Right atrium auricular region (tissue), 2 donors: Measurements from ENCODE around the gene CCNL1. TPM values are rescaled to one million over a fixed set of nuclear protein-coding genes. Genes with fewer than 3 reads are reported as not detected.

Experiments used
- DNase-seq: peaks from one replicate; pipeline ENCODE4 v3.0.0-alpha.2; 2019; ENCODE audit warnings: low spot score
- H3K27ac ChIP-seq, 2 donors: fragments of 200-600 bp; sonication (generic); 1 replicate in 1 of 2; 2 replicates in 1 of 2; pipeline ENCODE4 v1.5.1; 2016 to 2019
- H3K27me3 ChIP-seq, 2 donors: fragments of 200-600 bp; sonication (generic); one replicate each; pipeline versions ENCODE4 v1.5.1 to v1.6.0; 2017 to 2019
- H3K36me3 ChIP-seq: fragments of 200-600 bp; sonication (generic); one replicate; pipeline ENCODE4 v1.5.1; 2016
- H3K4me1 ChIP-seq, 2 donors: fragments of 200-600 bp; sonication (generic); one replicate each; pipeline versions ENCODE4 v1.5.1 to v1.6.0; 2017 to 2019
- H3K4me3 ChIP-seq, 2 donors: fragments of 200-600 bp; sonication (generic); 1 replicate in 1 of 2; 2 replicates in 1 of 2; pipeline ENCODE4 v1.5.1; 2017 to 2019; ENCODE audit warnings: mild to moderate bottlenecking in 1 of 2, moderate library complexity in 1 of 2
- H3K9me3 ChIP-seq, 2 donors: fragments of 200-600 bp; sonication (generic); one replicate each; pipeline ENCODE4 v1.5.1; 2019
- CTCF ChIP-seq, 2 donors: fragments of 200-600 bp; sonication (generic); IDR thresholded peaks; one replicate each; pipeline ENCODE4 v1.5.1; 2019; ENCODE audit warnings: antibody characterized with exemption in 2 of 2
- total RNA-seq, 2 donors: library from RNA; depleted of rRNA; stranded (reverse); fragments of >200 nt; gene quantifications; one replicate each; pipeline ENCODE4 v1.1.0, GENCODE V29; 2016

Gene CCNL1
- total RNA-seq, 2 donors from 2014 or later, result 43.8 to 44.3 TPM

GRCh38 chr3:157115069-157116006 lies 44.6 kb downstream of the CCNL1 start:
- Histone ChIP-seq H3K36me3 (no peaks in the 10 kb centered on the region), H3K4me1 (peaks cover 0 to 21% of the 10 kb centered on the region in 2 donors), H3K27me3 (no peaks in the 10 kb centered on the region), H3K27ac (peak overlapping the region; percentile 72 to 93), H3K9me3 (no peaks in the 10 kb centered on the region), H3K4me3 (no peak overlapping the region)
- no peak for TF ChIP-seq CTCF (IDR thresholded peaks at IDR 0.05)
- DNase-seq, result no peak

GRCh38 chr3:157113832-157114505 lies 46.0 kb downstream of the CCNL1 start:
- H3K9me3 ChIP-seq, result no peaks in the 10 kb centered on the region
- H3K4me1 ChIP-seq, result peaks cover 0 to 29% of the 10 kb centered on the region in 2 donors

GRCh38 chr3:157112536-157112935 lies 47.4 kb downstream of the CCNL1 start:
- Histone ChIP-seq H3K27me3 (no peaks in the 10 kb centered on the region), H3K9me3 (no peaks in the 10 kb centered on the region), H3K27ac (peak overlapping the region; percentile 78 to 93), H3K36me3 (no peaks in the 10 kb centered on the region), H3K4me3 (no peak overlapping the region), H3K4me1 (peaks cover 0 to 29% of the 10 kb centered on the region in 2 donors)
- TF ChIP-seq CTCF (IDR thresholded peaks at IDR 0.05), result no peak
- no peak for DNase-seq

More at GRCh38 chr3:157113832-157114505, 46.0 kb downstream of the CCNL1 start:
- Histone ChIP-seq H3K4me3 (no peak overlapping the region), H3K27me3 (no peaks in the 10 kb centered on the region), H3K27ac (peak overlapping the region; percentile 72 to 93), H3K36me3 (no peaks in the 10 kb centered on the region)
- no peak for DNase-seq
- TF ChIP-seq CTCF (IDR thresholded peaks at IDR 0.05), result no peak

GRCh38 chr3:157111518-157111917 lies 48.4 kb downstream of the CCNL1 start:
- no peak for DNase-seq
- H3K4me1 ChIP-seq, result peaks cover 0 to 29% of the 10 kb centered on the region in 2 donors
- H3K36me3 ChIP-seq, result no peaks in the 10 kb centered on the region
- no peak overlapping the region for H3K4me3 ChIP-seq
- H3K27me3 ChIP-seq, result no peaks in the 10 kb centered on the region
- H3K27ac ChIP-seq, result peak overlapping the region; percentile 78 to 93
- TF ChIP-seq CTCF (IDR thresholded peaks at IDR 0.05), result no peak
- H3K9me3 ChIP-seq, result no peaks in the 10 kb centered on the region

GRCh38 chr3:157110761-157111278 lies 49.1 kb downstream of the CCNL1 start:
- peak overlapping the region; percentile 78 to 93 for H3K27ac ChIP-seq
- H3K27me3 ChIP-seq, result no peaks in the 10 kb centered on the region
- no peak overlapping the region for H3K4me3 ChIP-seq
- no peak for DNase-seq
- no peak for TF ChIP-seq CTCF (IDR thresholded peaks at IDR 0.05)
- H3K9me3 ChIP-seq, result no peaks in the 10 kb centered on the region
- no peaks in the 10 kb centered on the region for H3K36me3 ChIP-seq
- peaks cover 0 to 22% of the 10 kb centered on the region in 2 donors for H3K4me1 ChIP-seq
